Tibial nerve (tissue), 4 donors: Measurements from ENCODE around the gene PTH1R.

Source experiments
- EP300 ChIP-seq, 2 donors: sonication (generic); formaldehyde crosslinking; IDR thresholded peaks; one replicate each; pipeline ENCODE4 v1.6.1; 2017; ENCODE audit warnings: antibody characterized with exemption in 2 of 2, mild to moderate bottlenecking in 1 of 2
- POLR2A ChIP-seq, 2 donors: fragments of 450-650 bp; IDR thresholded peaks; one replicate each; pipeline ENCODE4 v1.6.1; 2017; ENCODE audit warnings: antibody characterized with exemption in 2 of 2, mild to moderate bottlenecking in 2 of 2, moderate library complexity in 2 of 2
- TF ChIP-seq, protein P1 (sequence below), 5 experiments: fragments of 200-600 bp in 3 of 5; fragments of 450-650 bp in 2 of 5; sonication (generic) in 3 of 5; IDR thresholded peaks; one replicate each; pipeline ENCODE4 v1.5.1; 2016 to 2019; ENCODE audit warnings: antibody characterized with exemption in 5 of 5, mild to moderate bottlenecking in 3 of 5, moderate library complexity in 2 of 5

- TF ChIP-seq, protein P1, sequence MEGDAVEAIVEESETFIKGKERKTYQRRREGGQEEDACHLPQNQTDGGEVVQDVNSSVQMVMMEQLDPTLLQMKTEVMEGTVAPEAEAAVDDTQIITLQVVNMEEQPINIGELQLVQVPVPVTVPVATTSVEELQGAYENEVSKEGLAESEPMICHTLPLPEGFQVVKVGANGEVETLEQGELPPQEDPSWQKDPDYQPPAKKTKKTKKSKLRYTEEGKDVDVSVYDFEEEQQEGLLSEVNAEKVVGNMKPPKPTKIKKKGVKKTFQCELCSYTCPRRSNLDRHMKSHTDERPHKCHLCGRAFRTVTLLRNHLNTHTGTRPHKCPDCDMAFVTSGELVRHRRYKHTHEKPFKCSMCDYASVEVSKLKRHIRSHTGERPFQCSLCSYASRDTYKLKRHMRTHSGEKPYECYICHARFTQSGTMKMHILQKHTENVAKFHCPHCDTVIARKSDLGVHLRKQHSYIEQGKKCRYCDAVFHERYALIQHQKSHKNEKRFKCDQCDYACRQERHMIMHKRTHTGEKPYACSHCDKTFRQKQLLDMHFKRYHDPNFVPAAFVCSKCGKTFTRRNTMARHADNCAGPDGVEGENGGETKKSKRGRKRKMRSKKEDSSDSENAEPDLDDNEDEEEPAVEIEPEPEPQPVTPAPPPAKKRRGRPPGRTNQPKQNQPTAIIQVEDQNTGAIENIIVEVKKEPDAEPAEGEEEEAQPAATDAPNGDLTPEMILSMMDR (IDR thresholded peaks at IDR 0.05): no peak
- TF ChIP-seq POLR2A (IDR thresholded peaks at IDR 0.05): no peak
- TF ChIP-seq EP300 (IDR thresholded peaks at IDR 0.05): no peak
Observed at GRCh38 chr3:46865546-46865945, 12.0 kb upstream of the PTH1R start.
